Measurements from ENCODE around the gene TSNAXIP1.

The TSNAXIP1 gene

GRCh38 chr16:67782567-67783352, 23.9 kb upstream of the TSNAXIP1 start:
- DNase-seq (ENCODE audit: low read depth, low spot score): no peak

- no peak for DNase-seq (ENCODE audit: low read depth, low spot score)
These were observed 23.4 kb upstream of the TSNAXIP1 start for GRCh38 chr16:67783353-67783725.

GRCh38 chr16:67786491-67786890, 20.2 kb upstream of the TSNAXIP1 start:
- no peak for DNase-seq (ENCODE audit: low read depth, low spot score)

DNA sequence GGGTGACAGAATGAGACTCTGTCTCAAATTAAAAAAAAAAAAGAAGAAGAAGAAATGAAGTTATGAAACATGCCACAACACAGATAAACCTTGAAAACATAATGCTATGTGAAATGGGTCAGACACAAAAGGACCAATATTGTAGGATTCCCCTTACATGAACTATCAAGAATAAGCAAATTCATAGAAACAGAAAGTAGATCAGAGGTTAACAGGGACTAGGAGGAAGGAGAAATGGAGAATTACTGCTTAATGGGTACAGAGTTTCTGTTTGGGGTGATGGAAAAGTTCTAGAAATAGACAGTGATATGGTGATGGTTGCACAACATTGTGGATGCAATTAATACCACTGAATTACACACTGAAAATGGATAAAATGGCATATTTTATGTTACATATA, 16.6 kb upstream of the TSNAXIP1 start:
- no peak for DNase-seq (ENCODE audit: low read depth, low spot score)

DNA sequence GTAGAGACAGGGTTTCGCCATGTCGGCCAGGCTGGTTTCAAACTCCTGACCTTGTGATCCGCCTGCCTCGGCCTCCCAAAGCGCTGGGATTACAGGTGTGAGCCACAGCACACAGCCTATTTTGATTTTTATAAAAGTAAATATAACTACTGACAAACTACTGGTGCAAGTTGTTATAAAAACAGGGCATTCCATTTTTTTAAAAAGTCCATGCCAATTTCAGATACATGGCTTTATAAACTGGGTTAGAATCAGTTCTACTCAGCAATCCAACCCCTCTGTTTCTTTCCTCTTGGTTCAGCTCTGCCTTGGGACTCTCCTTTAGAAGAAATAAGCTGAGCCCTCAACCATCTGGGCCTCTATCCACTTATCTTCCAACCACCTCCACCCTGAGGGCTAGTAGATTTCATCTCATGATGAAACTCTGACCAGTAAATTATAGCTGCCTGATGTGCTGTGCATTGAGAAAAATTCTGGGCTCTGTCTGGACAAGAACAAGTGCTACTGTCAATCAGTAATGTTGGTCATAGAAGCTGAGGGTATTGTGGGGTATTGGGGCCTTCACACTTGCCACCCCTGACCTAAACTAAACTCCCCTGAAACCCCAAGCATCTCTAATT, 10.5 kb upstream of the TSNAXIP1 start:
- no peak for DNase-seq (ENCODE audit: low read depth, low spot score)

DNA sequence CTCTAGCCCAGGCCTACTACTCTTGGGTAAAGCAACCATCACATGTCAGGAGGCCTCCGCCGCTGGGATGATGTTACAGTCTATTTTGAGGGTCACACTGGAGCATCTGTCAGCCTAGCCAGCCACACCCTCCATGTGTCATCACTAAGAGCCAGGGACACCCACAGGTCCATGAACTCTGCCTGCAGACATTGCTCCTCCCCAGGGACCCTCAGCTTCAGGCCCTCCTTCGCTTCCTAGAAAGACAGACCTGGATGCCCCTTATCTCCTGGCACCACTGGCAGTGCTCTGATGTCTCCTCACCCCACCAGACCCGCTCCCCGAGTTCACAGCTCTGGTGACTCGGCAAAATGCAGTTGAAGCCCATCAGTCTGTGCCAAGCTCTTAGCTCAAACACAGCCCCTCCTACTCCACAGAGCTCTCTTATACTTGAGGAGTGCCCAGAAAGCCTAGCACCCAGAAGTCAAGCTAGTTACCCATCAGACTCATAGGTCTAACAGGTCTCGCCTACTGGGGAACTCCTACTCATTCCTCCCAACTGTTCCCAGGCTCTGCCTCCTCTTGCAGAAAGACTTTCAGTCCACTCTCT, 6.3 kb upstream of the TSNAXIP1 start:
- no peak for DNase-seq (ENCODE audit: low read depth, low spot score)

DNA sequence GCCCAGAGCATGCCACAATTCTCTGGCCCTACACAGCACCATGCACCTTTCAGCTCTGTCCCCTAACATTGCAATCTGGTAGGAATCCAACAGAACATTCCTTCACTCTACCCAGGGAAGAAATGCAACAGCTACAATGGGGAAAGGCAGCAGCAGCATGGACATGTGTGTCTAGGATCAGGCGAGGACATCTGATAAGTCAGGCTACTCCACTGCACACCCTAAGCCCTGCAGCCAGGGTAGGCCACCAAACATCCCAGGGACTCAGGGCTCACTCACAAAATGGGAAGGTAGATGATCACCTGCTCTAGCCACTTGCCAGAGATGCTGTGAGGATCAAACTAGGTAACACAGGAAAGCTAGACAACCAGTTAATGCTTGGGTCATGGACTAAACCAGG, 5.4 kb upstream of the TSNAXIP1 start:
- DNase-seq (ENCODE audit: low read depth, low spot score): no peak

DNA sequence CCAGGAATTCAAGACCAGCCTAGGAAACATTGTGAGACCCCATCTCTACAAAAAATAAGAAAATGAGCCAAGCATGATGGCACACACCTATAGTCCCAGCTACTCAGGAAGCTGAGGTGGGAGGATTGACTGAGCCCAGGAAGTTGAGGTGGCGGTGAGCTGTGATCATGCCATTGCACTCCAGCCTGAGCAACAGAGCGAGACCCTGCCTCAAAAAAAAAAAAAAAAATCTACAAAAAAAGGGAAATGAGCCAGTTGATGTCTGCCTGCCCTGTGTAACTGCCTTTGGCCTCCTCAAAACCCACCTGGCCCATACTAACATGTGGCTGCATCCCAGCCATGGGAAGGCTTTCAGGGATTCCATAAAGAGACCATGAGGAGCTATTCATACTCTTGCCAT, 4.8 kb upstream of the TSNAXIP1 start:
- DNase-seq (ENCODE audit: low read depth, low spot score): no peak

DNA sequence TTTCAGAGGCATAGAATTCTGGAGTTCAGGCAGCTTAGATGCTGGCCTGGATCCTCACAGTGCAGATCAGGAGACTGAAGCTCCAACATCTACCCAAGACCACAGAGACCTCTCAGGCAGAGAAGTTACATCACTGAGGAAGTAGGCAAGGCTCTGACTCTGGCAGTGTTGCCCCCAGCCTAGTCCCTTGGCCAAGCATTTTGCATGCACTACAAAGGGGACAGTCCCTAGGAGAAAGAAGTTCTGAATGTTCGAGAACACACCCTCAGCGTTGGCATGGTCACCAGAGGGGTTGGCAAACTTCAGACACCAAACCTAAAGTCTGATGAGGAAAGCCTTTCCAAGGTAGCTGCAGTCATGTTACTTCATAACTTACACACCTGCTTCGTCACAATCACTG, 2.8 kb upstream of the TSNAXIP1 start:
- DNase-seq (ENCODE audit: low read depth, low spot score): no peak

DNA sequence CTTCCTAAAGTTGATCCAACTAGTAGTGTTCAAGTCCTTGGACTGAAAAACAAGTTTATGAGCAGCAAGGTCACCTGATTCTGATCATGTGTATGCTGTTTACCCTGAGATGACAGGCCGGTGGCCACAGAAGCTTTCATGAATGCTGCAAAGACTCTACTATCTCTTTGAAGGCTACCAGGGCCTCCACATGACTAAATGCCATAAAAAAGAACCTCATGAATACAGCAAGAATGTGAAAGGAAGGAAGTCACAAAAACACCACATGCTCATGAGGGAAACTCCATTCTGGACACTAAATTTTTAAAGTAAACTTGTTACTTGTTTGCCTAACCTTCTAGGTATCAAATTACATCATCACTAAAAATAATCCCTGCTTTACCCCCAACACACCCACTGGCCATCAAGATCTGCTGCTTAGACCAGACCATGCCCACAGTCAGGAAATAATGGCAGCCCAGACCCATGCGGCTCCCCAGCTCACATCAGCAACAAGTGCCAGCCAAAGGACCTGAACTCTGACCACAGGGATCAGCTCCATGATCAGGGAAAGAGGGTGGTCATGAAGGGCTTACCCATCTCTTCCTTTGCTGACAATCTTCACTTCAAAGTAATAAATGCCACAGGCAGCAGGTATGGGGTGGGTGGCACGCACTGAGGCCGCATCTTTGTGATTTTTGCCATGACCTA, 1.7 kb upstream of the TSNAXIP1 start:
- no peak for DNase-seq (ENCODE audit: low read depth, low spot score)

GRCh38 chr16:67805718-67806427, 816 bp upstream of the TSNAXIP1 start:
- no peak for DNase-seq (ENCODE audit: low read depth, low spot score)

DNA sequence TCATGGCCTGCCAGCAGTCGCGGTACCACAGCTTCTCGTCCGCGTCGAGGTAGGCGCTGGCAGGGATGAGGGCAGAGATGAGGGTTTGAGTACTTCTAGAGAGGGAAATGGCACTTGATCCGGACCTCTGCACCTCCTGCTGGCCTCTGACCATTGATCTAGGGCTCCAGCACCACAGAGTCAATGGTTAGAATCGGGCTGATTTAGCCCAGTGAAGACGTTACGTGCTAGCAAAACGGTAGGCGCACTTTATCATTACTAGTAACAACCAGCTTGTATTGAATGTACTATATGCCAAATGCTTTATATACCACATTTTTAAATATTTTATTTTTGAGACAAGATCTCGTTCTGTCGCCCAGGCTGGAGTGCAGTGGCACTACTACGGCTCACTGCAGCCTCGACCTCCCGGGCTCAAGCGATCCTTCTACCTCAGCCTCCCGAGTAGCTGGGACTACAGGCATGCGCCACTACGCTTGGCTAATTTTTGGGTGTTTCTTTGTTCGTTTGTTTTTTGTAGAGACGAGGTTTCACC, 526 bp downstream of the TSNAXIP1 start:
- no peak for DNase-seq (ENCODE audit: low read depth, low spot score)

DNA sequence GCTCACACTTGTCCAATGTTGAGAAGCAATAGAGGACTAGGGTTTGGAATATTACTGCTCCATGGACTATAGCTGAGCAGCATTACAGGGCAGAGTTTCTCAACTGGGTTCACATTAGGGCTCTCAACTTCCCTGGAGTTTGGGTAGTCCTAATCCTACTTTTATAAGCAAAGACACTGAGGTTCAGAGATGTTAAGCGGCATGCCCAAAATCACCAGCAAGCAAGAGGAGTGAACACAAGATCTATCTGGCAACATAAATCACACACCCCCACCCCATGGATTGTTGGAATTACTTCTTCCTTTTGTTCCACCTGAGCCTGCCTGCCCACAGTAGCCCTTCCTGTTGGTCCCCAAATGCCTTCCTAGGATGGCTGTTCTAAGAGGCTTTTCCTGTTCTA, 5.2 kb downstream of the TSNAXIP1 start:
- no peak for DNase-seq (ENCODE audit: low read depth, low spot score)

DNA sequence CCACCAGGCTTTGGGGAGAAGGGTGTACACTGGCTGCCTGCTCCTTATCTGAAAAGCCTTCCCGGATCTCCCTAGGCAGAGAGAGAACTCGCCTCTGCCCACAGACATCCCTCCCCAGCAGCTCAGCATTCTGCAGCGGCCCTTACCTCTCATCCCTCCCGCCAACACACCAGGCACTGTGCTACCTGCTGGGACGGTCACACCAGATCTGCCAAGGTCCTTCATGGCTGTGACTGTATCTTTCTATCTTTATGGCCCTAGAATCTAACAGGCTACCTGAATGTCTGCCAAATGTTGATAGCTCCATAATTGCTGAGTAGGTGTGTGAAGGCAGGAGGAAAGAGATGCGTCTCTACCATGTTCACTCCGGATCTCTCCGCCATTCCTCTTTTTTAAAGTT, 7.9 kb downstream of the TSNAXIP1 start:
- DNase-seq (ENCODE audit: low read depth, low spot score): no peak

DNA sequence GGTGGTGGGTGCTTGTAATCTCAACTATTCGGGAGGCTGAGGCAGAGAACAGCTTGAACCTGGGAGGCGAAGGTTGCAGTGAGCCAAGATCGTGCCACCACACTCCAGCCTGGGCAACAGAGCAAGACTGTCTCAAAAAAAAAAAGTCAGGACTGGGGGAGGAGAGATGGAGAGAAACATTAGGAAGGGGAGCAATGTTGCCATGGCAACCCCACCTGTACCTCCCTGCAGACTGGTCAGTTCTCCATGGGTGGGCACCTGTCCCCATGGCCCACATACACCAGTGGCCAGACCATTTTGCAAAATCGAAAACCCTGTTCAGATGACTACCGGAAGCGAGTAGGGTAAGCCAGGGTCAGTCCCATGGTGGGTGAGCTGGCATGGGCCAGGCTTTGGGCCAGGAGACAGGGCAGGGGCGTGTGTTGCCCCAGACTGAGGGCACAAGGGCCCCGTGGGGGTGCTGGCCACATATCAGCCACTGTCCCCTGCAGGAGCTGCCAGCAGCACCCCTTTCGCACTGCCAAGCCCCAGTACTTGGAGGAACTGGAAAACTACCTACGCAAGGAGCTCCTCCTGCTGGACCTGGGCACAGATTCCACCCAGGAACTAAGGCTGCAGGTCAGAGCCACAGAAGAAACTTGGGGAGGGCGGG, 14.0 kb downstream of the TSNAXIP1 start:
- DNase-seq (ENCODE audit: low read depth, low spot score): no peak

DNA sequence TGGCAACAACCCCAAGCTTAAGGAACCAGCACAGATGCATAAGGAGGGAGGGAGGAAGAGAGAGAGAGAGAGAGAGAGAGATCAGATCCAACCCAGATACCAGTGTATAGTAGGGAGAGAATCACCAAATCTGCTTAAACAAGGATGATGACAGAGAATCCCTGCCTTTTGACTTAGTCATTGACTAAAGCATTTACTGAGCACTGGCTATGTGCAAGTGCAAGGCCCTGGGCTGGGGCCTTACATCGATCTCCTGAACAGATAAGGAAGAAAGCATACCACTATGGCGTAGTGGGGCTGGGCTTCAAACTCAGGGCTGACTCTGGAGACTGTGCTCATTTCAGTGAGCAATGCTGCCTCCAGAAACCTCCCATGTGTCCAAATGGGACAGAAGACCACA, 15.8 kb downstream of the TSNAXIP1 start:
- no peak for DNase-seq (ENCODE audit: low read depth, low spot score)

GRCh38 chr16:67825119-67825518, 18.4 kb downstream of the TSNAXIP1 start:
- no peak for DNase-seq (ENCODE audit: low read depth, low spot score)

GRCh38 chr16:67825906-67826305, 19.2 kb downstream of the TSNAXIP1 start:
- DNase-seq (ENCODE audit: low read depth, low spot score): no peak

- no peak for DNase-seq (ENCODE audit: low read depth, low spot score)
These were observed 22.0 kb downstream of the TSNAXIP1 start for GRCh38 chr16:67828651-67829050.

DNA sequence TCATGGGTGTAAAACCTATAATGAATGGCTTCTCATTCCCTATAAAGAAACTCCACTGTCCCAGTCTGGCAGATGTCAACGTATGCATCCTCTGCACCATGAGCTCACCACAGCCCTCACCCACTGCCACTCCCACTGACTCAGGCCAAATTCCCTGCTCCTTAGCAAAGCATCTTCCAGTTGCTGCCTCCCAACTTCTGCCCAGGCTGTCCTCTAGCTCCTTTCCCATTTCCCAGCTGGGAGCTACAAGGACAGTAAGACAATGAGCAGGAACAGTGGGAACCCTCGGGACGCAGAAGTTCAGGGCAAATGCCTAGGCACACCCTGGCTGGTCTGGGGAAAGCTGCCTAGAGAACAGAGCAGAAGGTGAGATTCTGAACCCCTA, 26.3 kb downstream of the TSNAXIP1 start:
- DNase-seq (ENCODE audit: low read depth, low spot score): no peak

All from activated naive CD8-positive, alpha-beta T cell treated with anti-CD3 and anti-CD28 coated beads, Interleukin-2, amount 50 U/mL, for 16 hours (primary cell).